NCI-H2029 treated with DMSO at 0.1 percent for 48 hours (cell line): ENCODE data around the gene TM9SF2.
"Not testable (repeated sequence)": the region's sequence is repeated elsewhere in the genome, so short reads cannot be mapped to it uniquely, and the experiment has no call there.

Experiments
- DNase-seq: peaks from one replicate; lab custom pipeline; 2025; lab: John Stamatoyannopoulos, UW

Gene TM9SF2

DNA sequence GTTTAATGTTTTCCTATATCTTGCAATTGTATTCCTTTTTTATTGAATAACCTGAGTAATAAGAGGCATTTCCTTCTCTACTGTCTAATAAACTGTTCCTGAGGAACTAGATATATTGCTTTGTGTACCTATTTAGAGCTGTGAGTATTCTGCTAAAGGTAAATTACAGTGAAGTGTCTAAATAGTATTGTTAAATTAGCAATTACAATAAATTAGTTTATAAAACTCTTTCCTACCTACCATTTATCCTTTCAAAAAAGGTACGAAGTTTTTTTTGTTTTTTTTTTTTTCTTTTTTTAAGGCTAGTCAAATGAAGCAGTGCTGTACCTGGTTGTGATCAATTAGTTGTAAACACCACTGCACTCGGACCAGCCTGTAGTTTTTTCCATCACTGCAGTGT is 34.8 kb downstream of the TM9SF2 start:
- no peak for DNase-seq

DNA sequence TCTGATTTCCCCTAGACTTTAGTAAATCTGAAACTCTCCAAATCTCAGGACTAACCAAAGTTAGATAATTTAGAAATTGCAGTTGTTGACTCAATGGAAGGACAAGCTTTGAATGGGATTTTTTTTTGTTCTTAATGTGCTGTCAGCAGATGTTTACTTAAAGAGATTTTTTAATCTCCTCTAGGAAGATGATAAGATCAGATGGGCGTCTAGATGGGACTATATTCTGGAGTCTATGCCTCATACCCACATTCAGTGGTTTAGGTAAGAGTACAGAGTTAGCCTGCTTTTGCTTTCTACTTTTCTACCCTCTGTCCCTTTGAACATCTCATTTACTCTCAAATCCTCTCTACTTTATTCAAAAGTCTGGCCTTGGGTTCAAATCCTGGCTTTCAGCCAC is 39.3 kb downstream of the TM9SF2 start:
- no peak for DNase-seq

DNA sequence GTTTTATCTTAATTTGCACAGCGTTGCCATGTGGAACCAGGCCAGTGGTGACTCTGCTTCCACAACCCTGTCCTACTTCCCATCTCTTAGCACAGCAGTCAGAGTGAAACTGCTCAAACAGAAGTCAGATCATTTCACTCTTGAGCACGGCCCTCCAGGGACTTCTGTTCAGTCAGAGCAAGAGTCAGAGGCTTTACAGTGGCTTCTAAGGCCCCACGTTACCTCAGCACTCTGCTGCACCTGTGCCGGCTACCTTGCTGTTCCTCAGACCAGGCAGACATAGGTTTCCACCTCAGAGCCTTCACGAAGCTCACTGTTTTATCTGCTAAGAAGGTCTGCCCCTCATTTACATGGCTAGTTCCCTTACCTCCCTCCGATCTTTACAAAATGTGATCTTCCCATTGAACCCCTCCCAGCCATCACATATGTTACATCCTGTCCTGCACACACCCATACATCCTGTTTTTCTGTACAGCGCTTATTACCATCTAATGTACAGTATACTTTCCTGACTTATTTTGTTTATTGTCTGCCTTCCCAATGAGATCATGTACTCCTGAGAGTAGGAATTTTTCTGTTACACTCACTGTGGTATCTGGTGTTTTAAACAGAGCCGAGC is 41.6 kb downstream of the TM9SF2 start:
- DNase-seq = no peak

DNA sequence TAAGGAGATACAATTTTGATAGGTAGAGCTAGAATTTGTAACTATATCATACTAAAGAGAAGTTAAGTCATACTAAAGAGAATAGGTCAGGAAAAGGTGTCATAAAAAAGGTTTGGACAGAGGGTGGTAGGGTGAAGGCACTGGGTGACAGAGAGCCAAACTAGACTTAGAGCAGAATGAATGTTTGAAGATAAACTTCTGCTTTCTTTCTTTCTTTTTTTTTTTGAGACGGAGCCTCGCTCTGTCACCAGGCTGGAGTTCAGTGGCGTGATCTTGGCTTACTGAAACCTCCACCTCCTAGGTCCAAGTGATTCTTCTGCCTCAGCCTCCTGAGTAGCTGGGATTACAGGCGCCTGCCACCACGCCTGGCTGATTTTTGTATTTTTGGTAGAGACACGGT is 44.1 kb downstream of the TM9SF2 start:
- DNase-seq = no peak

DNA sequence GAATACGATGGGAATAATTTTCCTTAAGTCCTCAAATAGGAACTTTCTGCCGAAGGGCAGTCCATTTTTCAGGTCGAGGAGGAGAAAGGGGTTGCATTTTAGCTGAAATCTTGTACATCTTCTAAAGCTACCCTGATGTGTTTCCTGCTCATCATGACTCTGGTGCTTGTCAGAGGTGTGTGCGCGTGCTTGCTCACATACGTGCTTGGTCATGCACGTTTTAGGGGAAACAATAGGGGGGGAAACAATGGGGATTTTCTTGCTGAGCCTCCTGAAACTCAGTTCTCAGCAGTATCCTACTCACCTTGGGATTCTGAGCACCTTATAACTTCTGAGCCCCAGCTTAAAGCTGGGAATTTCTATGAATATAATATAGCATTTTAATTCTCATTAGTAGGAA is 44.7 kb downstream of the TM9SF2 start:
- DNase-seq = no peak

DNA sequence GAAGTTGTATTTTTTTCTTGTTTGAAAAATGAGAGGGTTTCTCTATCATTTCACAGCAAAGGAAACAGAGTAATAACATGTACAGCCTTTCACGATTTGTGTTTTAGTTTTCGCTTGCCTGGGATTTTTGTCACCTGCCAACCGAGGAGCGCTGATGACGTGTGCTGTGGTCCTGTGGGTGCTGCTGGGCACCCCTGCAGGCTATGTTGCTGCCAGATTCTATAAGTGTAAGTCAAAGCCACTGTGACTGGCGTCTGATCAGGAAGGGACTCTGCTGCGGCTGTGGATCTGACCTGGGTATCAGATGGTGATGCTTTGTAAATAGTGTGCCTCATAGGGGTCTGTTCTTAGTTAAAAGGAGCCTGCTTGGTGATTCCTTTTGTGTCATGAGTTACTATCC is 45.6 kb downstream of the TM9SF2 start:
- no peak for DNase-seq

DNA sequence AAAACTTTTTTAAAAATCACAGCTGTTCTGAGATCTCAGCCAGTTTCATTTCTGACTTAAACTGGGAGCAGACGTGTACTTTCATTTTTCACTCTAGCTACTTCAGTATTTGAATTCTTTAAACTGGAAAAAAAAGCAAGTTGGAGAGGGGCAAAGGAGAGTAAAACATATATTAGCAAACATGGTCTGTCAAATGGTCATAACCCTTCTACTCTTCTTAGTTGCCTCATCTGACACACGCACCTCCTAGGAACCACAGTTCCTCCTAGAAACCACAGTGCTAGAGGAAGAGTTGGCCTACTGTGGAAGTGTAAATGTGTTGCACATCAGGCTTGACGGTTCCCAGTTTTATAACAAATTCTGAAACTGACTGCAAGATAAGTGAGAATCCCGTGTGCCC is 47.2 kb downstream of the TM9SF2 start:
- no peak for DNase-seq

DNA sequence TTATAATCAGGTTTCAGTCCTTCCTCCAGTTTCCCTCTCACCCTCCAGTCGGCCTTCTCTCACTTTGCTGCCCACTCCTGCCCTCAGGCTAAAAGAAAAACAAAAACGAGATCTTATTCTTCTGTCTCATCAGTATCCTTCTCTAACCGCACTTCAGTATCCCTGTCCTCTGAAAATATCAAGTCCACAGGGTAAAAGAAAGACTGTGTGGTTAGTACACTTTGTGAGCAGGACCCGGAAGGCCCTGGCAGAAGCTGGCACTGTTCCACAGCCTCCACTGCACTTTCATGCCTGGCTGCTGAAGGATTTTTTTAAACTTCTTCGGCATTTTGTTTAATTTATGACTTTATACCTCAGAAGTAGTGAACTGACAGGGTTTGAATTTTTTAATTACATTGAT is 51.8 kb downstream of the TM9SF2 start:
- DNase-seq = no peak

DNA sequence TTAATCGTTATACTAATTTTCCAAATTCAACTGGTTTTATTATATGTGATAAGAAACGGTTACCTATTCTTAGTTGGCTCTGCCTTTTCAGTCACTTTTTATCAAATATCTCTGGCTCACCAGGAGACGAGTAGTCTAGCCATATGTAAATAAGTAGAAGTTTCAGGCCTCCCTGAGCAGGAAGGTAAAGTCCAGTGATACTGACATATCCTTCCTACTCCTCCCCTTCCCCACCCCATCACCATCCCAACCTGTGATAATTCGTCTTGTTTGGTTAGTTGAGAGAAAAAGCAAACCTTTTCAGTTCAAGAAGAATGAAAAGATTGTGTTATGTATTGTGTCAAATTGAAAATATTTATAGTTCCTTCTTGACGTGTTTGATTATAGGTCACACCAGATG is 53.9 kb downstream of the TM9SF2 start:
- DNase-seq = no peak

DNA sequence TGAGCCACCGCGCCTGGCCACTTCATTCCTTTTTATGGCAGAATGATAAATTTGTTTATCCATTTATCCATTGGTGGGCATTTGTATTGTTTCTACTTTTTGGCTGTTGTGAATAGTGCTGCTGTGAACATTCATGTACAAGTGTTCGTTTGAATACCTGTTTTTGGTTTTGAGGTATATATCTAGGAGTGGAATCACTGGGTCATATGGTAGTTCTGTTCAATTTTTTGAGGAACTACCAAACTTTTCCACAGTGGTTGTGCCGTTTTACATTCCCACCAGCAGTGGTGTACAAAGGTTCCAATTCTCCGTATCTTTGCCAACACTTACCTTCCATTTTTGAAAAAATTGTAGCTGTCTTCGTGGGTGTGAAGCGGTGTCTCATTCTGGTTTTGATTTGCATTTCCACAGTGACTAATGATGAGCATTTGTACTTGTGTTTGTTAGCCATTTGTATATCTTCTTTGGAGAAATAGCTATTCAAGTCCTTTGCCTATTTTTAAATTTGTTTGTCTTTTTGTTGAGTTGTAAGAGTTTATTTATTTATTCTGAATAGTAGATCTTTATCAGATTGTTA is 55.7 kb downstream of the TM9SF2 start:
- no peak for DNase-seq

DNA sequence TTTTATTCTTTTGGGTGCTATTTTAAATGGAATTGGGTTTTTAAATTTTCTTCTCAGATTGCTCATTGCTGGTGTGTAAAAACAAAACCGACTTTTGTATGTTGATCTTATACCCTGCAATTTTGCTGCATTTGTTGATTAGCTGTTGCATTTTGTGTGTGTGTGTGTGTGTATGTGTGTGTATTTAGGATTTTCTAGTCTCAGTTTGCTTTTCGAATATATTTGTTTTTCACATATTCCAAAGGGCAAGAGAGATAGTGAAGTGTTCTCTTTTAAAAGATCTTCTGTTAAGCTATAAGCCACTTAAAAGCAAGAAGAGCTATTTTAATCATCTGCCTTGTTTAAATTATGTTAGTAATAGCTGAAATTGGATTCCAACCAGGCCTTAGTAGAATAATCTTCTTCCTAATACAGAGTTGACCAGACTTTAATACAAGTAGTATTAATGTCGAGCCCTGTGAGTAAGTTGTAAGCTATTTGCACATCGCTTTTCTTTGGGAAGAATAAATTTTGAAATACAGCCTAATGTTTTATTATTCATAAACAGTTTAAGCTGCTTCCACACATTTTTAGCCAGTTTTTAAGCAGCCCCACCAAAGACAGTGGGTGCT is 57.4 kb downstream of the TM9SF2 start:
- no peak for DNase-seq

DNA sequence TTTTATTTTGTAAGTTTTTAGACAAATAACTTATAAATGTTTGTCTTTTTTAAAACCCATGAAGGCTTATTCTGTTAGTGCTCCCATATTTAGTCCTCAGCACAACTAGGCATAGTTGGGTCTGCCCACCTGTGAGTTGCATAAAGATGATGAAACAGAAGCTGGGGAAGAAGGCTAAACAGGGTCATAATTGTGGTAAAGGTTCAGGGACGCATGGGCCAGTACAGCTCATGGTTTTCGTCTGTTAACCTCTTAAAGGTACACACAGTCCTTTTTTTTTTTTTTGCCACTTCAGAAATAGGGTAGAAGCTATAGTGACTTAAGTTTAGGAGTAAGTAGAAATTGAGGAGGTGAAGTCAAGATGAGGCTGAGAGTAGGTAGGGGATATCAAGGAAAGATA is 58.3 kb downstream of the TM9SF2 start:
- no peak for DNase-seq

DNA sequence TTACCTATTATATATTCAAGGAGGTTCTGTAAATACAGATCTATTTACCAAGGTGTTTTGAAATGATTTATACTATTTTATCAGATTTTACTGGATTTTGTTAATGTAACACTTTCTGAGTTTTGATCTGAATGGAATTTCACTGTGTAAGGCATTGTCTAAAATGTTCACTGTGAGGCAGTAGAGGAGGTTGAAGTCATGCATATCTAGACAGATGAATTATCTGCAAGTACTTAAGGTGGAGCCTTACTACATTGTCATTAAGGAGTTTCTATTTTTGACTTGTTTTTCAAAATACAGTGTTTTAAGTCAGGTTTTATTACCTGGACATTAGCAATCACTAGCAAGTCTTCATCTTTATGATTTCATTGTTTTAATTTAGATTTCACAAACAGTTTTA is 62.1 kb downstream of the TM9SF2 start:
- no peak for DNase-seq

DNA sequence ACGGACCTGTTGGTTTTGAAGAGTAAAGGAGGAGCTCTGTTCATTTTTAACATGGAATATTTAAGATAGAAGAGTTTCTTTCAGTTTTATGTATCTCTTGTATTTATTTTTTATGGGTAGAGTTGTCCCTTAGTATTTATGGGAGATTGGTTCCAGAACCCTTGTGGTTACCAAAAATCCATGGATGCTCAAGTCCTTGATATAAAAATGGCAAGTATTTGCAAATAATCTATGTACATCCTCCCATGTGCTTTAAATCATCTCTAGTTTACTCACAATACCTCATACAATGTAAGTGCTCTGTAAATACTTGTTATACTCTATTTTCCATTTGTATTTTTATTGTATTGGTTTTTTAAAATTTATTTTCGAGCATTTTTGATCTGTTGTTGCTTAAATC is 63.1 kb downstream of the TM9SF2 start:
- DNase-seq = no peak

DNA sequence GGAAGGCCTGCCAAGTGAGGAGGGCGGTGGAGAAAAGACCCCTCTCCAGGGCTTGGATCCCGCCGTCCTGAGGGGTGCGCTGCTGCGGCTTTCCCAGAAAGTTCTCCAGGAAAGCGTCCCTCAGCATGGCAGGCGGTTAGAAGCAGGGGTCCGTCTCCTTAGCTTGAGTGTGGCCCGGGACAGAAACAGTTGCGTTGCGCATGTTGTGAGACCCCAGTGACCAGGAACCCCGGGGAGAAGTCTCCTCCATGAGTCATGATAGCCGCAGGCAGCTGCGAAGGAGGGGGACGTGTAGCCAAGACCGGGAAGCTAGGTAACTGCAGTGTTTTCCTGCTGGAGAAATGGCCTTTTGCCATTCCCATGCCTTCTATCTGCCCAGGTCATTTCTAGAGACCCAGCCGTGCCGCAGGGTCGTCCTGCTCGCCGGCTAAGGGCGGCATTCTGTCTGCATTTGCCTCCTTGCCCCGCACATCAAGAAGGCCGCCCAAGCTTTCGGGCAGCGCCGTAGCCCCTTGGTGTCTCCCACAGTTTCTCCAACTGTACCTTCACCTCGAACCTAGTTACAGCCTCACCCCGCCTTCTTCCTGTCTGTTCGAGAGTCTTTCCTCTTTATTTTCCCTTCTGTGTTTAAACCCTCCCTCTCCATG is 64.3 kb downstream of the TM9SF2 start:
- no peak for DNase-seq

DNA sequence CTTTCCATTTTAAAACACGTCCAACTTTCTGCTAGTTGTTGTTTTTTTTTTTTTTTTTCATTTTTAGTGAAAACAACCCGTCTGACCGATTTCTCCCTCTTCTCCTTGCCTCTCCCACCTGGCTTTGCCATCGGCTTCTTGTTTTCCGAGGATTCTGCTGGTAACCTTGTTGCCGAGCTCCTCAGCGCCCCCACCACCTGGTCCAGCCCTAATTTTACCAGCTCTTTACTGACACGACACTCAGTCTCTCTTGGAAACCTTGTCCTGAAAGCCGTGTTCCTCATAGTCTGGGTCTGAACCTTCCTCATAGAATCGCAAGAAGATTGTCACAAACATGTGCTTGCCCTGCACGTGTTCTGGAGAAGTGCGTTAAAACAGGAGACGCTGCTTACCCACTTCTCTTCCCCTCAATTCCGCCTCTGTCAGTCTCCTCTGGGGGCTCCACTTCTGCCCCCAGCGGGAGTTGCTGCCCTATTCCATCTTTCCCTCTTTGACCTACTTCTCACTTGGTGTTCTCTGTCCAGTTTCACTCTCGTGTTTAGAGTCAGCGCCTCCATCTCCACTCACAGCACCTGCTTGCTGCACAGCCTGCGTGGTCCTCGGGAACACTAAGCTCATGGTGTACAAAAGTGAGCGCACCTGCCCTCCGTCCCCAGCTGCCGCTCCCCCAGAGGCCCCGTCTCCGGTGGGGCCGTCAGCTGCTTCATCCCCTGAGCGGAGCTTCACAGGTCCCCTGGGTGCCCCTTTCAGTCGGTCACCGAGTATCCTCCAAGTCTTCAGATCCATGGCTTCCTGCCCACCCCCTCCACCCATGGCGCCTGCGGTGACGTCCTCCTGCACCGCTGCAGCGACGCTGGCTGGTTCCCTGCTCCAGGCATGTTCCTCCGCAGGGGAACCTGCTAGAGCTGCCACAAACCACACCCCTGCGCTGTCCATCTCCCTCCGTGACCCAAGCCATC is 65.1 kb downstream of the TM9SF2 start:
- DNase-seq = no peak

DNA sequence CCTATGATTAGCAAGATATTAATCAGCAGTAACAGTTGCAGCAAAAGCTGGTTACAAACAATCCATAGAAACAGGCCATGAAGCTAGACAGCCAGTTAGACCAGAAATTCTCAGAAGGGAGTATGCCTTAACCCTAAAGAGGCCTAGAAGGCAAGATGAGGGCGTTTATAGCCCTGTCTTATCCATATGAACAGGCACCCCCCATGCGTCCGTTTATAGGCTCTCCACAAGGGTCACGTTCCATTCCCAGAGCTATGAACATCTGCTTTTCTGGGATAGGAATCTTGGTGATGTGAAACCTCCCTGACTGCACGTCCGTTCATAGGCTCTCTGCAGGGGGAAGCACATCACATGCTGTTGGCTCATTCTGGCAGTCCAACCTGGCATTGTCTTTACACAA is 67.6 kb downstream of the TM9SF2 start:
- DNase-seq = not testable (repeated sequence)

DNA sequence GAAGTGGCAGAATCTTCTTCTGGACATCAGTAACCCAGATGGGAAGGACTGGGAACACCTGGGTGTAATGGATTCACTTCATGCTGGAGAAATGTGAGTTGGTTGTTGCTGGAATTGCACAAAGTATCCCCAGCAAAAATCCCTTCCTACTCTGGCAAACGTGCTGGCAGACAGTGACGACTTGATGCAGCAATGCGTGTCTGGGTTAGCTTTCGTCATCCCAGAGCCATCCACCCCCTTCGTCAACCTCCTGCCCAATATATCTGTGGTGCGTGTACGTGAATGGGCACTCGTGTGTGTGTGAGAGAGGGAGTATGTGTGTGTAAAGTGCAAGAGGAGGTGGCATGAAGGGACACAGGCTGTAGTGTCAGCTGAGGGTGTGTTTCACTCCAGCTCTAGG is 70.9 kb downstream of the TM9SF2 start:
- no peak for DNase-seq

DNA sequence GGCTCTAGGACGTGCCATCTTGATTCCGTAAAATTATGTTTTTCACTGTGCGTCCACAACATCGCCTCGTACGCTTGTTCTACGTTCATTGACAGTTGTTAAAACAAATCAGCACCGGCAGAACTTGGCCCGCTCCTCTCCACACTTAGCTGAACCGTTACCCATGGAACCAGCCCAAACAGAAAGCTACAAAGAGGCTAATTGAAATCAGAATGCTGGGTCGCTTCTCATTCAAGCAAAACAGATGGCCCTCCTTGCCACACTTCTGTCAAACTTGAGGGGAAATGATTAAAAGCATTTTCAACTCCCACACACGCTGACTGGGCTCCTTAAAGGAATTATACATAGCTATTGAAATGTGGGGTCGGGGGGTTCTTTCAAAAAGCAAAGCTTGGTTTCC is 71.6 kb downstream of the TM9SF2 start:
- no peak for DNase-seq

DNA sequence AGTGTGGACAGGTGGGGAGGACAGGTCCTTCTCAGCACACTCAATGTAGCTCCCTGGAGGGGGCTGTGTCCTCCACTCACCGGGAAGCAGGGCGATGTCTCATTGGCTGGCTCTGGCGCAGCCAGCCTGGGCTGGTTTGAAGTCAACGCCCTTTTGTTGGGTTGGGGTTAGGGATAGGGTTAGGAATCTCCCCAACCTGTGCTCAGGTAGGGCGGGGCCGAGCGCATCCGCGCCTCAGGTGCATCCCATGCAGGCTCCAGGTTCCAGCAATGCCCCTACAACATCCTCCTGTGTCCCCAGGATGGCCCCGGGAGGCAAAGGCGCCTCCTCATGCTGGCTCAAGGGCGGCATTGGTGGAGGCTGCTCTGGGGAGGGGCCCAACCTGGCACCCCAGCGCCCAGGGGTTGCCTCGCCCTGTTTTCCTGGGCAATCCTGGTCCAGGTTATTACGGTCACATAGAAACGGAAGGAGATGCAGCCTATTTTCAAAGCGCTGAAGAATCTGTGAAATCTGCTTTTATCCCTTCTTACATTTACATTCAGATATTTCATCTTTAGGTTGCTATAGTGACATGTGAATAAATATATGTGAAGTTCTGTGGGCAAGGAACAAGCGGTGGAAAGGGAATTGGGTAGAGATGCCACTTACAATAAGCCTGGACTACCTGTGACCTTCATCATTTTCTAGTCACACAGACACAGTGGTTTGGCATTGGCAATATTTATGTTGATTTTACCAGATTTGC is 74.3 kb downstream of the TM9SF2 start:
- DNase-seq = no peak
